Measurements from ENCODE around the gene TPGS2.

TPGS2 gene

GRCh38 chr18:36759167-36759776, 69.5 kb downstream of the TPGS2 start:
- no peak for TF ChIP-seq POU6F1 (CRISPR knock-in tag; IDR thresholded peaks at IDR 0.05; ENCODE audit: borderline replicate concordance, low read depth)
- TF ChIP-seq ZFP3 (CRISPR knock-in tag; IDR thresholded peaks at IDR 0.05): no peak
- no peak for TF ChIP-seq TOX (CRISPR knock-in tag; IDR thresholded peaks at IDR 0.05; ENCODE audit: borderline replicate concordance)
- TF ChIP-seq RARB (CRISPR knock-in tag; IDR thresholded peaks at IDR 0.05): no peak
- ATAC-seq: no peak

GRCh38 chr18:36758623-36759022, 70.2 kb downstream of the TPGS2 start:
- TF ChIP-seq PPARA (CRISPR knock-in tag; IDR thresholded peaks at IDR 0.05; ENCODE audit: borderline replicate concordance): no peak
- no peak for TF ChIP-seq RARB (CRISPR knock-in tag; IDR thresholded peaks at IDR 0.05)
- TF ChIP-seq GLIS3 (CRISPR knock-in tag; IDR thresholded peaks at IDR 0.05): no peak
- TF ChIP-seq ZC3H10 (CRISPR knock-in tag; IDR thresholded peaks at IDR 0.05): no peak
- no peak for TF ChIP-seq POU6F1 (CRISPR knock-in tag; IDR thresholded peaks at IDR 0.05; ENCODE audit: borderline replicate concordance, low read depth)
- TF ChIP-seq TOX (CRISPR knock-in tag; IDR thresholded peaks at IDR 0.05; ENCODE audit: borderline replicate concordance): no peak
- TF ChIP-seq ZFP3 (CRISPR knock-in tag; IDR thresholded peaks at IDR 0.05): no peak
- no peak for ATAC-seq

- ATAC-seq: no peak
- TF ChIP-seq PPARA (CRISPR knock-in tag; IDR thresholded peaks at IDR 0.05; ENCODE audit: borderline replicate concordance) (no peak), GLIS3 (CRISPR knock-in tag; IDR thresholded peaks at IDR 0.05) (no peak), ZNF70 (CRISPR knock-in tag; IDR thresholded peaks at IDR 0.05) (no peak), CSDC2 (CRISPR knock-in tag; IDR thresholded peaks at IDR 0.05) (no peak), RARB (CRISPR knock-in tag; IDR thresholded peaks at IDR 0.05) (no peak), BACH2 (CRISPR knock-in tag; IDR thresholded peaks at IDR 0.05; ENCODE audit: borderline replicate concordance) (no peak), CREB5 (CRISPR knock-in tag; IDR thresholded peaks at IDR 0.05; ENCODE audit: low read depth) (no peak)
Observed at GRCh38 chr18:36757991-36758390, 70.8 kb downstream of the TPGS2 start.

GRCh38 chr18:36757081-36757480, 71.7 kb downstream of the TPGS2 start:
- peak; percentile 95 for ATAC-seq
- TF ChIP-seq SNAI2 (CRISPR knock-in tag; IDR thresholded peaks at IDR 0.05) (no peak), ZNF70 (CRISPR knock-in tag; IDR thresholded peaks at IDR 0.05) (no peak), POU6F1 (CRISPR knock-in tag; IDR thresholded peaks at IDR 0.05; ENCODE audit: borderline replicate concordance, low read depth) (no peak), ZFP30 (CRISPR knock-in tag; IDR thresholded peaks at IDR 0.05) (no peak), TSHZ2 (CRISPR knock-in tag; IDR thresholded peaks at IDR 0.05) (no peak), BACH2 (CRISPR knock-in tag; IDR thresholded peaks at IDR 0.05; ENCODE audit: borderline replicate concordance) (no peak), PATZ1 (CRISPR knock-in tag; IDR thresholded peaks at IDR 0.05; ENCODE audit: borderline replicate concordance) (no peak), TOX (CRISPR knock-in tag; IDR thresholded peaks at IDR 0.05; ENCODE audit: borderline replicate concordance) (no peak), OSR1 (CRISPR knock-in tag; IDR thresholded peaks at IDR 0.05) (no peak), TCF4 (CRISPR knock-in tag; IDR thresholded peaks at IDR 0.05; ENCODE audit: borderline replicate concordance) (no peak), PPARA (CRISPR knock-in tag; IDR thresholded peaks at IDR 0.05; ENCODE audit: borderline replicate concordance) (no peak), RARB (CRISPR knock-in tag; IDR thresholded peaks at IDR 0.05) (no peak), ZC3H10 (CRISPR knock-in tag; IDR thresholded peaks at IDR 0.05) (no peak), ESRRG (CRISPR knock-in tag; IDR thresholded peaks at IDR 0.05) (no peak)

All from SK-N-SH treated with all-trans-retinoic acid at 6 μM for 48 hours (cell line).